Cardiac fibroblast (primary cell): Measurements from ENCODE around the gene MTHFD1.

Experiments used
- DNase-seq, 2 donors: peaks; one replicate each; pipeline versions ENCODE4 v3.0.0 to v3.0.0-alpha.2; 2010; ENCODE audit warnings: low read depth in 2 of 2
- H3K4me3 ChIP-seq, 2 donors: replicated peaks in 1 of 2; 1 replicate in 1 of 2; 2 replicates in 1 of 2; pipeline ENCODE4 v1.5.1; 2011; ENCODE audit warnings: low read depth in 2 of 2, low read length in 2 of 2, mild to moderate bottlenecking in 2 of 2, moderate library complexity in 1 of 2
- TF ChIP-seq, protein P1 (sequence below): IDR thresholded peaks from one replicate; pipeline ENCODE4 v1.5.1; 2011; ENCODE audit warnings: low read depth, mild to moderate bottlenecking, low read length, inconsistent platforms

MTHFD1 gene

DNA sequence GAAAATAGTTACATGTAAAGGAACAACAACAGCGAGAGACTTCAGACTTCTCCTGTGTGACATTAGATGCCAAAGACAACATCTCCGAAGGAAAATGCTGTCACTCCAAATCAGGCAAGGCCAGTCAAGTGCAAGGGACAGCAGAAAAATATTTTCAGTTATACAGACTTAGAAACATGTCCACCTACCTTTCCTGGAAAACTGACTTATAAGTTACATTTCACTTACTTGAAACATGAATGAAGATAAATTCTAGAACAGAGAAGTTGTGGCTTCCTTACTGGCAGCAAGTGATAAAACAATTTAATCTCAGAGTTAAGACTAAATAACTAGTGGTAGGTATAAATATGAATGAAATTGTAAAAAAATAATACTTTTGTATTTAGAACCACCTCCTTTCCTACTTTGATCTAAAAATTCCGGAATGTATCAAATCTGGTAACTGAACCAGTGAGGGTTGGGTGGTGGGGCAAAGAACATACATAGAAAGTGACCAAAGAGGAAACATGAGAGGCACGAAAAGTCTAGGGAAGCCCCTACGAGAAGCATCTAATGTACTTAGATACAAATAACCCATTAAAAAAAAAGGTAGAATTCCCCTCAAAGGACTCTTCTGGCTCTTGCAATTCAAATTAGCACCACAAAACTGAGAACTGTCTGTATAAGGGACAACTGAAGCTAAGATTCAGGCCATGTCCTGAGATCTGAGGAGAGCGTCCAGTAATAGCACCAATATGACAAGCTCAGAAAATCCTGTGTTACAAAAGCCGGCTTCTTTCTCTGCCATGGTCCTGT lies 21.2 kb downstream of the MTHFD1 start:
- TF ChIP-seq, protein P1, sequence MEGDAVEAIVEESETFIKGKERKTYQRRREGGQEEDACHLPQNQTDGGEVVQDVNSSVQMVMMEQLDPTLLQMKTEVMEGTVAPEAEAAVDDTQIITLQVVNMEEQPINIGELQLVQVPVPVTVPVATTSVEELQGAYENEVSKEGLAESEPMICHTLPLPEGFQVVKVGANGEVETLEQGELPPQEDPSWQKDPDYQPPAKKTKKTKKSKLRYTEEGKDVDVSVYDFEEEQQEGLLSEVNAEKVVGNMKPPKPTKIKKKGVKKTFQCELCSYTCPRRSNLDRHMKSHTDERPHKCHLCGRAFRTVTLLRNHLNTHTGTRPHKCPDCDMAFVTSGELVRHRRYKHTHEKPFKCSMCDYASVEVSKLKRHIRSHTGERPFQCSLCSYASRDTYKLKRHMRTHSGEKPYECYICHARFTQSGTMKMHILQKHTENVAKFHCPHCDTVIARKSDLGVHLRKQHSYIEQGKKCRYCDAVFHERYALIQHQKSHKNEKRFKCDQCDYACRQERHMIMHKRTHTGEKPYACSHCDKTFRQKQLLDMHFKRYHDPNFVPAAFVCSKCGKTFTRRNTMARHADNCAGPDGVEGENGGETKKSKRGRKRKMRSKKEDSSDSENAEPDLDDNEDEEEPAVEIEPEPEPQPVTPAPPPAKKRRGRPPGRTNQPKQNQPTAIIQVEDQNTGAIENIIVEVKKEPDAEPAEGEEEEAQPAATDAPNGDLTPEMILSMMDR: no peak
- no peak overlapping the region for H3K4me3 ChIP-seq
- DNase-seq: no peak

DNA sequence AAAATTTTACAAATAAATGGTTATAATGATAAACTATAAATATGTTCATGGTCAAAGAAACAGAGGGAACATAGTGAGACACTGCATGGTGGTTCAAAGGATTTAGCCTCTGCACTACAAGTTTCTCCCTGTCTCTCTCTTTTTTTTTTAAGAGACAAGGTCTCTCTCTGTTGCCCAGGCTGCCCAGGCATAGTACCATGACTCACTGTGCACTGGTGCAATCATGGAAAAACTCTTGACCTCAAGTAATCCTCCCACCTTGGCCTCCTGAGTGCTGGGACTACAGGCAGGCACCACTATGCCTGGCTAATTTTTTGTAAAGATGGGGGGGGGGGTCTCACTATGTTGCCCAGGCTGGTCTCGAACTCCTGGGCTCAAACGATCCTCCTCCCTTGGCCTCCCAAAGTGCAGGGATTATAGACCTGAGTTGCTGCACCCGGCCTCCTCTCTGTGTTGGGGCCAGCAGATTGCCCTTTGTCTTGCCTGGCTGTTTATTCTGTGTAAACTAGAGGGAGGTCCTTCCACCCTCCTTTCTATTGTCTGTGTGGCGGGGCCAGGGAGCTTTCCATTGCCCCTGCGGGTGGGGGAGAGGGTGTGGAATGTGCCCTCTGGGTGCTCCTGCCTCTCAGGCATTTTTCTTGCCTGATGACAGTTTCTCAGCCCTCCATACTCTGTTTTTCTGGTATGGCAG lies 22.1 kb downstream of the MTHFD1 start:
- no peak overlapping the region for H3K4me3 ChIP-seq
- TF ChIP-seq, protein P1: no peak
- DNase-seq: peak; percentile 45 to 65

GRCh38 chr14:64411001-64411400 lies 22.8 kb downstream of the MTHFD1 start:
- no peak for DNase-seq
- no peak overlapping the region for H3K4me3 ChIP-seq
- TF ChIP-seq, protein P1: no peak

DNA sequence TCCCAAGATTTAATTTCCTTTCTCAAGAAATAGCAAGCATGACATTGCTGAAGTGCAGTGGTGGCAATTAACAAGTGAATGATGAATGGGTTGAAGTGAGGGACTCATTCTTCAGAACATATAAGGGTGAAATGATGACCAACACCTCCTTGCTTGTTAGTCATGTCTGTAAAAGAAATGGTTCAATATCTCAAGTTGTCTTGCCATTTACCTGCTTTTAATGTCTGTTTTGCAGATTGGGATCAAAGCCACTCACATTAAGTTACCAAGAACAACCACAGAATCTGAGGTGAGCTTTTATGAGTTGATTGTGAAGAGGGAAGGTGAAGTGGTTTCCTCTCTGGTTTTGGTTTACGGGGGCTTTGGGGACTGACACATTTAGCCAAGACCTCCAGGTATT lies 24.1 kb downstream of the MTHFD1 start:
- no peak for DNase-seq
- no peak overlapping the region for H3K4me3 ChIP-seq
- TF ChIP-seq, protein P1: no peak

DNA sequence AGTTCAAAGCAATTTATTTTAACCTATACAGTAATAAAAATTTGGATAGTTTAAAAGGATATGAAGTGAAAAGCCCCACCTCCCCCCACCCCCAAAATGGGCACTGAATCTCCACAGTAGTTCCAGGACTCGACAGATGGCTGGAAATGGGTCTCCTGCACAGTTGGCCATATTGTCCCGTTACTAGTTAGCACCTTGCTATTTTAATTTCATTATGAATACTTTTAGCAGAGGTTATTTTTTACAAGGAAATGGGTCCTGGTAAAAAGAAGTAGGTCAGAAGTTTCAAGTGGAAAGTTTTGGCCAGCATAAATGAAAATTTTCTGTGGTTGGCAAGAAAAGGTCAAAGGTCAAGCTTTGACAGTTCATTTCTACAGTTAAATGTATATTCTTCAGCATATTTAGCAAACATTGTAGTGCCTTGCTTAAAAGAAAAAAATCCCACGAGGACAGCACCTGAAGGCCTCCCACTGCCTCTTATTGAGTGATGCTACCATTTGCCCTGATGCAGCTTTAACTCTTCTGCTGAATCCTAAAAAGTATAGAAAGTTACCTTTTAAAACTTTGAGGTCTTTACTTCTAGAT lies 28.3 kb downstream of the MTHFD1 start:
- TF ChIP-seq, protein P1: no peak
- peak in 1 of 2 donors; percentile 31 for DNase-seq

DNA sequence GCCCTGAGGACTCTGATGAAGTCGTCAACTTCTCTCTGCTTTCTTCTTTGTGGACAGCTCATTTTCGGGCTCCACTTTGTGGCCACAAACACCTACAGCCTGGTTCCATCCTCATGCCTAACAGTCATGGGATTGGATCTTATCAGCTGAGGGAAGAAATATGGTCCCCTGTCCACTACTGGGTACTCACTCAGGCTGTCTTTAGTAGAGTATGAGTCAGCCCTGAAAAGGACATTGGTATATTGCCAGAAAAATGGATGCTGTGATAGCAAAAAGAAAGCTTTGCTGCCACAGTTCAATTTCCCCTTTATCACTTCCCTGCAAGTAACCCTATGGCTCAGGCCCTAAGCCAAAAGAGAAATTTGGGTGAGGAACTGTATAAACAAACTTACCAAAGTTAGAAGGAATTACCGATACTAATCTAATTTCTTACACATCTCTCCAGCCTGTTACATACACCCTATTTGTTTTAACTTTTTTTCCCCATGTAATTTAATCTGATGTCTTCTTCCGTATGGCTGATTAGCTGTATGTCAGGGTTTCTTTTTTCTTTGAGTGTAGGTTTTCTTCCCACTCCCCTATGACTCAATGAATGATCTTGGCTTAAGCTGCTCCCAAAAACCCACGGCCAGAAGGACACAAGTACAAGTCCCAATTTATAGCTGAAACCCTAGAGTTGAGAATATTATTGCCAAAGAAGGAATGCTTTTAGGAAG lies 29.1 kb downstream of the MTHFD1 start:
- DNase-seq: peak; percentile 41

More for the DNA sequence above, 28.3 kb downstream of the MTHFD1 start:
- H3K4me3 ChIP-seq: no peak overlapping the region

More for the DNA sequence above, 29.1 kb downstream of the MTHFD1 start:
- no peak overlapping the region for H3K4me3 ChIP-seq
- TF ChIP-seq, protein P1: no peak
